NT2/D1 (cell line): ENCODE measurements around the gene ALDH2.
"Not testable (repeated sequence)": the region's sequence is repeated elsewhere in the genome, so short reads cannot be mapped to it uniquely, and the experiment has no call there.

Experiments used
- SUZ12 ChIP-seq: IDR thresholded peaks from 2 replicates; pipeline ENCODE4 v1.6.1; 2011; ENCODE audit not compliant: insufficient read length, insufficient read depth; ENCODE audit errors: extremely low read depth
- YY1 ChIP-seq: IDR thresholded peaks from 2 replicates; pipeline ENCODE4 v1.6.1; 2011; ENCODE audit not compliant: insufficient read length, insufficient read depth
- ZNF274 ChIP-seq: IDR thresholded peaks from 2 replicates; pipeline ENCODE4 v1.6.1; 2011; ENCODE audit warnings: mild to moderate bottlenecking, low read depth, low read length

DNA sequence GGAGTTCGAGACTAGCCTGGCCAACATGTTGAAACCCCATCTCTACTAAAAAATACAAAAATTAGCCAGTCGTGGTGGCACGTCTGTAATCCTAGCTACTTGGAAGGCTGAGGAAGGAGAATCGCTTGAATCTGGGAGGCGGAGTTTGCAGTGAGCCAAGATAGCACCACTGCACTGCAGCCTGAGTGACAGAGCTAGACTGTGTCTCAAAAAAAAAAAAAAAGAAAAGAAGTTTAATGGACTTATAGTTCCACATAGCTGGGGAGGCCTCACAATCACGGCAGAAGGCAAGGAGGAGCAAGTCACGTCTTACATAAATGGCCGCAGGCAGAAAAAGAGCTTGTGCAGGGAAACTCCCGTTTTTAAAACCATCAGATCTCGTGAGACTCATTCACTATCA is 3.2 kb upstream of the ALDH2 start:
- not testable (repeated sequence) for TF ChIP-seq YY1, SUZ12, ZNF274
